Measurements from ENCODE around the gene FNBP1. TPM values are rescaled to one million over a fixed set of nuclear protein-coding genes. Genes with fewer than 3 reads are reported as not detected.

The FNBP1 gene
- polyA plus RNA-seq, 1 of the 3 experiments (the other 2 are of a cell fraction): 11.0 TPM

- no peaks in the 10 kb centered on the region for H3K9me2 ChIP-seq
- no peaks in the 10 kb centered on the region for H3K9me3 ChIP-seq
- H4K20me1 ChIP-seq (ENCODE audit: insufficient read depth): peaks cover 65% of the 10 kb centered on the region
- no peaks in the 10 kb centered on the region for H3K27me3 ChIP-seq (ENCODE audit: insufficient read depth)
- peaks cover 0 to 5% of the 10 kb centered on the region in 2 experiments for H3K36me3 ChIP-seq (replicated peaks in 1 of 2; ENCODE audit: control insufficient read depth in 1 of 2, insufficient read depth in 2 of 2, low read length in 1 of 2)
- no peak overlapping the region for H3K27ac ChIP-seq (ENCODE audit: low read depth in 2 of 2, low read length in 1 of 2)
- H2AFZ ChIP-seq (ENCODE audit: low read depth): no peak overlapping the region
- peaks cover 97% of the 10 kb centered on the region for H3K79me2 ChIP-seq (ENCODE audit: insufficient read depth)
- no peaks in the 10 kb centered on the region; a peak in 1 of 4 replicates for H3K4me1 ChIP-seq (ENCODE audit: control insufficient read depth in 1 of 2, insufficient read depth in 2 of 2, low read depth in 1 of 2, low read length in 1 of 2)
- H3K4me2 ChIP-seq: no peak overlapping the region
- no peak for DNase-seq
- ChIA-PET CTCF (no interaction called here), POLR2A (no interaction called here)
- peaks cover 10% of the 10 kb centered on the region for H3F3A ChIP-seq (replicated peaks; ENCODE audit: insufficient read depth)
- no peak overlapping the region for H3K9ac ChIP-seq
- no peak for TF ChIP-seq FOXJ3 (CRISPR knock-in tag; IDR thresholded peaks at IDR 0.05)
- no peak for TF ChIP-seq EZH2phosphoT487 (IDR thresholded peaks at IDR 0.05; ENCODE audit: borderline replicate concordance, low read depth)
- TF ChIP-seq REST (IDR thresholded peaks at IDR 0.05; ENCODE audit: low read depth, low read length): no peak
- no peak for TF ChIP-seq IRF3 (IDR thresholded peaks at IDR 0.05; ENCODE audit: low read depth, low read length)
- TF ChIP-seq MAX (IDR thresholded peaks at IDR 0.05; ENCODE audit: low read depth): no peak
- TF ChIP-seq FOXM1 (IDR thresholded peaks at IDR 0.05; ENCODE audit: low read depth): no peak
- no peak for TF ChIP-seq SIN3A (IDR thresholded peaks at IDR 0.05; ENCODE audit: borderline replicate concordance, low read depth, low read length)
- TF ChIP-seq RAD21 (IDR thresholded peaks at IDR 0.05; ENCODE audit: low read length): no peak
- TF ChIP-seq USF2 (IDR thresholded peaks at IDR 0.05; ENCODE audit: borderline replicate concordance, low read depth, low read length): no peak
- TF ChIP-seq NRF1 (IDR thresholded peaks at IDR 0.05; ENCODE audit: low read depth, low read length): no peak
- no peak for TF ChIP-seq PBX3 (IDR thresholded peaks at IDR 0.05)
- TF ChIP-seq TCF12 (IDR thresholded peaks at IDR 0.05): no peak
- TF ChIP-seq TEAD4 (IDR thresholded peaks at IDR 0.05; ENCODE audit: borderline replicate concordance, insufficient read depth): no peak
- TF ChIP-seq YY1 (IDR thresholded peaks at IDR 0.05; ENCODE audit: low read depth): no peak
- no peak for TF ChIP-seq GABPA (IDR thresholded peaks at IDR 0.05; ENCODE audit: low read depth)
- no peak for TF ChIP-seq EP300 (IDR thresholded peaks at IDR 0.05; ENCODE audit: borderline replicate concordance in 1 of 2, low read depth in 1 of 2, low read length in 1 of 2)
- no peak overlapping the region for H3K4me3 ChIP-seq (ENCODE audit: low read depth in 2 of 2, low read length in 1 of 2)
- WGBS (ENCODE audit: low lambda C conversion rate): 58% methylated on average over 2 of the region's 2 CpGs
Measured at GRCh38 chr9:130062750-130063149, 19.8 kb upstream of the FNBP1 start.
